Bone marrow (tissue), 2 donors: ENCODE results near the gene ZNF500.

ENCODE experiments used
- DNase-seq, 2 donors: peaks; one replicate each; lab custom pipeline; 2025; lab: John Stamatoyannopoulos, UW

The ZNF500 gene

DNA sequence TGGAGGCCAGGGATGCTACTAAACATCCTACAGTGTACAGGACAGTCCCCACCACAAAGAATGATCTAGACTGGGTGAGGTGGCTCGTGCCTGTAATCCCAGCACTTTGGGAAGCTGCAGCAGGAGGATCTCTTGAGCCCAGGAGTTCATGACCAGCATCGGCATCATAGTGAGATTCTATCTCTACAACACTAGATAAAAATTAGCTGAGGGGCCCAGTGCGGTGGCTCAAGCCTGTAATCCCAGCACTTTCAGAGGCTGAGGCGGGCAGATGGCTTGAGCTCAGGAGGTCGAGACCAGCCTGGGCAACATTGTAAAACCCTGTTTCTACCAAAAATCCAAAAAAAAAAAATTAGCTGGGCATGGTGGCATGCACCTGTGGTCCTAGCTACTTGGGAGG, 5.4 kb upstream of the ZNF500 start:
- no peak for DNase-seq

DNA sequence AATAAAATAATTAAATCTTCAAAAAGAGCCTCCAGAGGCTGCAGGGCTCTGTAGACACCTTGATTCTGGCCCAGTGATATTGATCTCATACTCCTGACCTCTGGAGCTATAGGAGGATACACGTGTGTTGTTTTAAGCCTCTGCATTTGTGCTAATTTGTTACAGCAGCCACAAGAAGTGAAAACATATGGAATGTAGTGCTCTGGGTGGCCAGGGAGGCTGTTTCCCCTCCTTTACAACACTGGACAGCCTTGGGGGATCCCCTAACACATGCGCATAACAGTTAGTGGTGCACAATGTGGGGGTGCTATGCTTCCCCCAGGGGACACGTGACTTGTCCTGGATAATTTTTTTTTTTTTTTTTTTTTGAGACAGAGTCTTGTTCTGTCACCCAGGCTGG, 4.7 kb upstream of the ZNF500 start:
- DNase-seq: no peak

- DNase-seq: no peak
These were observed 2.3 kb upstream of the ZNF500 start for GRCh38 chr16:4769306-4769638.

DNA sequence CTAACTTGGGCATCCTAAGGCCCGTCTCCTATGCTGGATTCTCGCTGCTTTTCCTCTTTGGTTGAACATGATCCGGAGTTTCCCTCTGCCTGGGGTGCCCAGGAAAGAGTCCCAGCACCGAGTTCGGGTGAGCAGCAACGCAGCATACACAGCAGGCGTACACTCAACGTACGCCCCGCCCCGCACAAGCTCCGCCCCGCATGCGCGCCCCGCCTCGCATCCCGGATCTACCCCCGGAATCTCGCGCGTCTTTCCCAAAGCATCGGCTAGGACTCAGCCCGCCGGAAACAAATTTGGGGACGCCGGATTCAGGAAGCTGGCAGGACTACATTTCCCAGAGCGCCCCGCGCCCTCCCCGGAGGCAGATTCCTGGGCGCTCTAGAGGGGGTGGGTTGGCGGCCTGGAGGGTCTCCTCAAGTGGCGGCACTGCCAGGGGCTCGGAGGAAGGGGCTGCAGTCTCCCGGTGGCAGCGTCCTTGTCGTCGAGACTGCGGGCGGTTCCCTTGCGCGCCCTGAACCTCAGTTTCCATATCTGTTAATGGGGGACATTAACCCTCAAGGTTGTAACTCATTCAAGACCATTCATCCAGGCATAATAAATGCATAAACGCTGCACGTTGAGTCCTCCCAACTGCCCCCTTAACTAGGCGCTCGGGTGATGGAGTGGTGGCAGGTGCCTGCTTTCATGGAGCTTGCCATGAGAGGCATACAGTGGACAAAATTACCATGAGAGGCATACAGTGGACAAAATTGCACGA, 1.8 kb upstream of the ZNF500 start:
- peak; percentile 70 to 83 for DNase-seq

DNA sequence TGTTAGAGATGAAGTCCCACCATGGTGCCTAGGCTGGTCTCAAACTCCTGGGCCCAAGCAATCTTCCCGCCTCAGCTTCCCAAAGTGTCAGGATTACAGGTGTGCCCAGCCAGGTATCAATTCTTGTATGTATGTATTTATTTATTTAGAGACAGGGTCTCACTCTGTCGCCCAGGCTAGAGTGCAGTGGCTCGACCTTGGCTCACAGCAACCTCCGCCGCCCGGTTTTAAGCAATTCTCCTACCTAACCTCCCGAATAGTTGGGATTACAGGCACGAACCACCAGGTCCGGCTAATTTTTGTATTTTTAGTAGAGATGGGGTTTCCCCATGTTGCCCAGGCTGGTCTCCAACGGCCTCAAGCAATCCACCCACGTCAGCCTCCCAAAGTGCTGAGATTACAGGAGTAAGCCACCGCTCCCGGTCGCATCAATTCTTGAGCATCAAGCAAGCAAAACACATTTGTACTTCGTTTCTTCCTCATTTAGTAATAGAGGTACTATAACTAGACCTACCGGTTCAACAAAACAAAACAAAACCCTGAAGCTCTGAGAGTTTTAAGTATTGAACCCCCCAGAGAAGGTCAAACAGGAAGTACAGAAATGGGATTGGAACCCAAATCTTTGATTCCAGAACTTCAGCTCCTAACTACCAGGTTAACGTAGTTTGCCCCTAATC, 1.0 kb upstream of the ZNF500 start:
- no peak for DNase-seq

DNA sequence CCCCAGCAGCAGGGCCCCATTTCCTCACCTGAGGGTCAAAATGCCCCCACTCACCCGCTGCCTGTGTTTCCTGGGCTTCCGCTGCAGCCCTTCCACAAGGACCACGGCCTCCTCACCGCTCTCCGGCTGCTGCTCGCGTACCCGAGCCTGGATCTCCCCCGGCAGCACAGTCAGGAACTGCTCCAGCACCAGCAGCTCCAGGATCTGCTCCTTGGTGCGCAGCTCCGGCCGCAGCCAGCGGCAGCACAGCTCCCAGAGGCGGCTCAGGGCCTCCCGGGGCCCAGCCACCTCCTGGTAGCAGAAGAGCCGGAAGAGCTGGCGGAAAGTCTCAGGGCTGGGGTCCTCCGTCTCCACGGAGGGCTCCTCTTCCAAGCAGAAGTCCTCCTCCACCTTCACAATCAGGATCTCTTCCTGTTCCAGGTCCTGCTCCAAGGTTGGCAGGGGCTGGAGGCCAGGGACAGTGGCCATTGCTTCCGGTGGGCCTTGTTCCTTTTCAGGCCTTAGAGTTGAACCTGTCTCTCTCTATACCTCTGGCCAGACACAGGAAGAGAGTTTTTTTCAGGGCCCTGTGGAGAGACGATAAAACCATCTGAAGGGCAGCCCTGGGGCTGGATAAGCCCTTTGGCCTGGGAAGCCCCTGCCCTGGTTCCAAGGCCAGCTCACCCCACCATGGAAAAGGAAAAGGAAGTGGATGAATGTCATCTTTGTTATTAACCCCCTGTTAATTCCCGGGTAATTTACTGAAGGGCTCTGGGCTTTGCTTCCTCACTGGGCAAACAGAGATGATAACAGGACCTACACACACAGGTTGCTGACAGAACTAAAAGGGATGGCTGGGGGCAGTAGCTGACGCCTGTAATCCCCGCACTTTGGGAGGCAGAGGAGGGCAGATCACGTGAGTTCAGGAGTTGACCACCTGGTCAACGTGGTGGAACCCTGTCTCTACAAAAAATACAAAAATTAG, 1.2 kb downstream of the ZNF500 start:
- no peak for DNase-seq

DNA sequence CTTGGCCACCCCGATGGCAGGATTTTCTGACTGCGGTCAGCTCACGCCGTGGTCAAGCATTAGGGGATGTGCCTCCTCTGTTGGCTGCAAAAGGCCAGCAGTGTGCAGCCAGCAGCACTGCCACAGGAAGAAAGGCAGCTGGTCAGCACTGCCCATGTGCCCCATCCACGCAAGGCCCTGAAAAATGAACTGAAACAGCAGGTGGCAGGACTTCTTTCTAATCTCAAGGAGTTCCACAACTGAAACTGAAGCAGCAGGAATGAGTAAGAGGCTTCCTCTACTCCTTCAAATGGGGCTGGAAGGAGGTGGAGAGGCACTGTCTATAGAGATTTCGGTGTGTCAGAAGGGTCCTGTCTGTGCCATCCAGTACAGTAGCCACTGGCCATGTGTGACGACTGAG, 3.2 kb downstream of the ZNF500 start:
- no peak for DNase-seq

- DNase-seq: no peak
These were observed 4.8 kb downstream of the ZNF500 start for GRCh38 chr16:4762205-4762604.

DNA sequence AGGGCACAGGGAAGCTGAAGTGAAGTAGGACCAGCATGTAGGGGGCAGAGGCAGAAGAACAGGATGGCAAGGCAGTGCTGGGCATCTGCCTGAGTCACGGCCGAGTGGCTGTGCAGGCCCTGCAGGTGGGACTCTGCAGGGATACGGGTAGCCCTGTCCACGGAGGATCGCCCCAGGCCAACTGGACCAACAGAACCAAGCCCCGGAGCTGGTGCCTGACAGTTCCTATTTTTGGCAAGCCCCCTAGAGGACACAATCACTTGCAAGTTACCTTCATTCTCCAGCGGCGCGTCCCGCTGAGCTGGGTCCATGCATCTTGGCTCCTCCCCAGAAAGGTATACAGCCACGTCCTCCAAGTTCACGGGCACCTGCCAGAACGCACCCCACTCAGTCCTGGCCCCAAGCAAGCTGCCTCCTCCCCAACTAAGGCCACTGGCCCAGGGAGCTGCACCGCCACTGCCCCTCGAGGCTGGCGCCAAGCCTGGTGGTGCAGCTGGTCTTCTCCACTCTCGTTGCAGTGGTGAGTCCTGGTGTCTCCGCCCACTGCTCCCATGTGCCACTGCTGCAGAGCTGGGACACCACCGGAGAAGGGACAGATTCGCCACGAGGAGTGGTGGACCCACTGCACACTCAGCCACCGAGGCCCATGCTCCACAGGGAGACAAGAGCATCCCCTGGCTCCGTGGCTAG, 6.6 kb downstream of the ZNF500 start:
- DNase-seq: no peak

- DNase-seq: no peak
These were observed 11.3 kb downstream of the ZNF500 start for GRCh38 chr16:4755687-4756086.

GRCh38 chr16:4754865-4755264, 12.1 kb downstream of the ZNF500 start:
- DNase-seq: no peak

- no peak for DNase-seq
These were observed 13.7 kb downstream of the ZNF500 start for GRCh38 chr16:4753227-4753626.

GRCh38 chr16:4752351-4753100, 14.4 kb downstream of the ZNF500 start:
- no peak for DNase-seq

DNA sequence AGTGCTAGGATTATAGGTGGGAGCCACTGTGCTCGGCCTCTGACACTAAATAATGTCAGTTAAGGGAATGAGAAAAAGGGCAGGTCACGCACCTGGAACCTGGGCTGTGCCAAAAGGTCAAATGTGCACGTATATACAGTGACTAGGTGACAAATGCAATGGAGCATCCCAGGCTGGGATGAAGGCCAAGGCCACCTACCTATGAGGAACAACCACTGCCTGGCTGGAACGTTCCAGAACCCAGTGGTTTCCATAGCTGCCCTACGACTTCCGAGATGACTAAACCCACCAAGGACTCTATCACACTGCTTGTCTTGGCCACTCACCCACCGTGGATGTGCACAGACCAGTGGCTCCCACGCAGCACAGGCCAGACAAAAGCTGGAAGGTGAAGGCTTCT, 16.1 kb downstream of the ZNF500 start:
- no peak for DNase-seq

GRCh38 chr16:4749700-4750257, 17.2 kb downstream of the ZNF500 start:
- no peak for DNase-seq

GRCh38 chr16:4748682-4749411, 18.1 kb downstream of the ZNF500 start:
- DNase-seq: no peak

GRCh38 chr16:4747906-4748681, 18.9 kb downstream of the ZNF500 start:
- no peak for DNase-seq

DNA sequence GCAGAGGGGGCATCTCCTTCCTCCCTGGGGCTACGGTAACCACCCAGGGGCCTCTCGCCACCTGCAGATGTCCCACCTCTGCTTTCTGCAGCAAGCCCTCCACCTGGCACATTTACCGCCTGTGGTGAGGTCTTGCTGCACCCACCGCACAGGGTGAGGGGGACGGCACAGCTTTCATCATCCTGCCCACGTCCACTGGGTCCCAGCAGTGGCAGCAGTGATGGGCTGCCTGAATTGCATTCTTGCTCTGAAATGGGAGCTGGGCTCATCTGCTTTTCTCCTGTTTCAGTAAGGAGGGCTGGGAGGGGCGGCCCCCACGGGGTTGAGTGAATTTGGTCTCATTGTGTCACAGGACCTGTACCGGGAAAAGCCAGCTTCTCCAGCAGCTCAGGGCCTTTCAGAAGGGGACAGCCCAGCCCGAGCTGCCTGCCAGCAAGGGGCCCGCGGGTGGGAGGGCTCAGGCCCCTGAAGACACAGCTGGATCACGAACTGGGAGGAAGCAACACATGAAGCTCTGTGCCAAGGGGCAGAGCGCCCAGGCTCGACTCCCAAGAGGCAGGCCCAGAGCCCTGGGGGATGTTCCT, 19.9 kb downstream of the ZNF500 start:
- DNase-seq: no peak

DNA sequence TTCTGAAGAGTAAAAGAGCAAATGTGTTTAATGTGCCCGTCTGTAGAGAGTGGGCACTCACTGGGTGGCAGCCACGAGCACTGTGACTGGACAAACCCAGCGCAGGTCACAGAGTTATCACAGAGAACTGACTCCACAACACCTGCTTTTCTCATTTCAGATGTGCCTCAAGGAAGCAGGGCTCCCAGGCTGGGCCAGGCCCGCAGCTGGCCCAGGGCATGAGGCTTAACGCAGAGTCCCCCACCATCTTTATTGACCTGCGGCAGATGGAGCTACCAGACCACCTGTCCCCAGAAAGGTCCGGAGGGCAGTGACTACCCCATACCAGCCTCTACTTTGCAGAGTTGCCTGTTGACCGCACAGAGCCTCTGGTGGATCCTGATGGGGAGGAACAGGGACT, 20.7 kb downstream of the ZNF500 start:
- DNase-seq: no peak
